CD4-positive, alpha-beta T cell treated with Interleukin-6 at 100 ng/mL for 8 hours (primary cell): ENCODE data around the gene RYR2.
A peak's percentile ranks its signal among the peaks of the same experiment; 100 is the strongest.
"Not testable (repeated sequence)": the region's sequence is repeated elsewhere in the genome, so short reads cannot be mapped to it uniquely, and the experiment has no call there.

Experiments
- DNase-seq: peaks from one replicate; pipeline ENCODE4 v3.0.0-alpha.2; 2020; ENCODE audit warnings: mixed read lengths, low spot score

RYR2 gene

DNA sequence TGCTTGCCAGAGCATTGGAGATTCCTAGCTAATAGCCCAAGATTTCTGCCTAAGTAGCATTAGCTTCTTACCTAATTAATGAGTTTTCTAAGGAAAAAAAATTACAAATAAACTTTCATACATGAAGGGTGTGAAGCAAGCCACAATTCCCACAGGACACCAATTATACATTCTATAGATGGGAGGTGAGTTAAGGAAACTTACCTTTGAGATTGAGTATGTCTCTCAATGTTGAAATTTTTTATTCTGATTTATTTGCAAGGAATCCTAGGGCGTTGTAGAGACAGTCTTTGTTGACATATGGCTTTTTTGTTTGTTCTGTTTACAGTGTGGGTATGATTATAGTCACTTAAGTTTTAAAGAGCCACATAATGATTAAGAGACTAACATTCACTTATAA lies 313.0 kb downstream of the RYR2 start:
- DNase-seq, result no peak

DNA sequence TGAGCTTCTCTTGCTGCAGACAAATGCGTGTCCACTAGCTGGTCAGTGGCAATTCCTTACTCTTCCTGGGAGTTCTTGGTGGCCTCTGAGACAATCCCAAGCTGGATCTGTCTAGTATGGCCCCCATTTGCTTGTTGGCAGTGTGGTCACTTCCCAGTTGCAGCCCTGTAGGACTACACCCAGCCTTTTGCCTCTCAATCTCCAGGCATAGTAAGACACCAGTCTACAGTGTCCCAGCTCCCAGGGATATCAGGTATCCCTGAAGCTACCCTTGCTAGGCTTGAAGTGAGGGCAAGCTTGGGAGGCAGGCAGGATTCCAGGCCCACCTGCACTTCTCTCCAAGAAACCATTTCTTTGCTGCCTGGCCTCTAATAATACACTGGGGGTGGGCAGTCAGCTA lies 316.6 kb downstream of the RYR2 start:
- no peak for DNase-seq

DNA sequence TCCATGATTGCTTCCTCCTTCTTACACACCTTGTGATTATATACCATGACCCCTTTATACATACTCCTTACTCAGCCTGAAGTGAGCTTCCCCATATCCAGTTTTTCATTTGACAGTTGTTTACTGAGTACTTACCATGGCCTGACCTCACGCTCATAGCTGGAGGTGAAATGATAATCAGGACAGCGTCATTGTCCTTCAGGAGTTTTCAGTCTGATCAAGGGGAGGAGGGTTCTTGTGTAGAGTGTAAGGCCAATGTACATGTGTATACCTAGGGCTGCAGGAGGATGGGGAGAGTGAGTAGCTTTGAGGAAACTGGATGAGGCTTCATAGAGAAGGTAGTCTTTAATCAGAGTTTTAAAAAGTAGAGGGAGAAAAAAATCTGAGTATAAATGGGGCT lies 325.8 kb downstream of the RYR2 start:
- no peak for DNase-seq

DNA sequence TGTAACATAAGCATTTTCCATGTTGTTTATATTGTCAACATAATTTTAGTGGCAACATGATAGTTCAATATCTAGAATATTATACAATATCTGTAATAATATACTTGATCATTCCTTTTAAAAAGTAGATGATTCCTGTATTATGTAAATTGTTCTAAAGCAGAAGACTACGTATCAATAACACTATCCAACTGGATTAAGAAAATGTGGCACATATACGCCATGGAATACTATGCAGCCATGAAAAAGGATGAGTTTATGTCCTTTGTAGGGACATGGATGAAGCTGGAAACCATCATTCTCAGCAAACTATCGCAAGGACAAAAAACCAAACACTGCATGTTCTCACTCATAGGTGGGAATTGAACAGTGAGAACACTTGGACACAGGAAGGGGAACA lies 329.5 kb downstream of the RYR2 start:
- not testable (repeated sequence) for DNase-seq

DNA sequence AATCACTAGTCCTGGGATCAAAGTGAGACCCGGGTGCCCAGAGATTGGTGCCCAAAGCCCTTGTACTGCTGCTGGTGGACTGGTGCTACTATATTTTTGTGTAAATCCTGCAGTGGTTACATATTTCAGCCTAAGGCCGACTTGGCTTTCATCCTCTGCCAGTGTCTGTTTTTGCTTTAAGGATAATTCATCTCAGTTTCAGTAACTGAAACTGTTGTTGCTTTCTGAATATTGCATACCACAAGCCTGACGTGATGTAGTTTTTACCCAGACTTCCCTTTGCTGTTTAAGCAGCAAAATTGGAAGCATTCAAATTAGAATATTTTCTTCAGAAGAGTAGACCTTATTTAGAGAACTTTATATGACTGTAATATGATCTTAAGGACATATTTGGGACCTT lies 341.8 kb downstream of the RYR2 start:
- DNase-seq, result no peak

DNA sequence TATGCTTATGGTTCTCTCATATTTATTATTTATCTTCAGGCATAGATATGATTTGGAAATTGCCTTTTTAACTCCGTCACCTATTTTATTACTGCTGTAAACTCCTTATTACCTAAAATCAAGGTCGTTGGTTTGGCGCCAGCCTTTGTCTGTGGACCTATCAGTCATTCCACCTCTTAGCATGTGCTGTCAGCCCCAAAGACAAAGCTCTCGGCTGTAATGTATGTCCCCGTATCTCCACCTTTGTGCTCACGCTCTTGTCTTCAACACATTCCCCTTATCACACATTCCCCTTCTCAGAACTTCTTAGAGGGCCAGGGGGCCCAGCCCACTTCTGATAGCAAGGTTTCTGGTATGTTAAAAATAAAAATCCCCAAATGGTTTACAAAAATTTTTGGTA lies 342.2 kb downstream of the RYR2 start:
- no peak for DNase-seq

DNA sequence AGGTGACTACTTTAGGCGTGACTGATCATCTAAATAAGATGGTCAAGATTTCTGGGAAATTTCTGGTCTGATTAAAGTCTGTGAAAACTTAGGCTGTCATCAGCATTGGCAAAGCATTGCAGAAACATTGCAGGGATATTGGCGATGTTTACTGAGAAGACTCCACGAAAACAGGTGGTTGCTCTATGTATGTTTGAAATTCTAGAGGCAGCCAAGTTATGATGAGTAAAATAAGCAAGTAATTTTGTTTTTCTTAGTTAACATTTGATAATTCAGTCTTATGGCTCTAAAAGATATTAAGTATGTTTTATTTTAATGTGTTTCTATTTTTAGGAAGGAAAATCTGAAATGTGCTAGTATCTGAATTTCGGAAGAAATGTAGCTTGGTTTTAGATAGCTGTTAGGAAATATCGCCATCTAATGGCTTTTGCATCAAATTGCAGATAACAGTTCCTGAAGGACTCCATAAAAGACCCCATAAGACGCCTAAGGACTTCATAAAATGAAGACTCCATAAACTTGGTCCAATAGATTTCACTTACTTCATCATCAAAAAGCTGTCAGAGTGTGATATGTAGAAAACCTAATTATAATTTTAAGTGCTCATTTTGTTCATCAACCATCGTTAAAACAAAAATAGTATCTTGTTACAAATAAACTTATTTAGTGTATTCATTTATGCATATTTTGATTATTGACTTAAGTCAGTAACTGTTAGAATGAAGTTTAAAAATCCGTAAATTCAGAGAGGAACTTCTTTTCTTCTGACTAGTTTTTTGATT lies 344.6 kb downstream of the RYR2 start:
- no peak for DNase-seq

DNA sequence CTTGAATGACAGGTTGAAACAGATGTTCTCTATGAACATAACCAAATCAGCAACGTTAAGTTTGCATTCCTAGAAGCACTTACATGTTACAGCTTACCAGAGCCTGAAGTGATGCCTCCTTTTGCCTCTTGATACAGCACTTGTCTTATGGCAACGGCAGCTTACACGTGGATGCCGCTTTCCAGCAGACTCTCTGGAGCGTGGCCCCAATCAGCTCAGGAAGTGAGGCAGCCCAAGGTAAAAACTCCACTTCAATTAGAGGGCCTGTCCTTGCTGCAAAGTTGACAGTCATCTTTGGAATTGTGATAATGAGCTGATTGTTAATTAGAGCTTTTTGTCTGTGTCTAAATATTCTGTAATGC lies 345.1 kb downstream of the RYR2 start:
- DNase-seq, result no peak

DNA sequence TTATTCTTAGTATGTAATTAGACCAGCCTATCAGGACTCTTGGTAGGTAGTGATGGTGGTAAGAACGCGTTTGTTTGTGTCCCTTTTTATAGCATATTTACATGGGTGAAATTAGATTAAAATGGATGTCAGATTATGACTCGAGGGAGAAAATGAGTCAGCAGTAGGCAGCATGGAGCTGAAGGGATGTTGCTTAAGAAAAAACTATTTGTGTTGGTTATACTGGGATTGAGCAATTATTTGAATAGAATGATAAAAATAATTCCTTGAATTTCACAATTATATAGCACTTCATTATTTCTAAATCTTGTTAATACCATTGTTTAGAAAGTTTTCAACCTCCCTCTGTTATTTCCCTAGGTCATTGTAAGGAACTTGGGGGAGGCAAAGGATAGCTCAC lies 348.8 kb downstream of the RYR2 start:
- DNase-seq, result no peak

DNA sequence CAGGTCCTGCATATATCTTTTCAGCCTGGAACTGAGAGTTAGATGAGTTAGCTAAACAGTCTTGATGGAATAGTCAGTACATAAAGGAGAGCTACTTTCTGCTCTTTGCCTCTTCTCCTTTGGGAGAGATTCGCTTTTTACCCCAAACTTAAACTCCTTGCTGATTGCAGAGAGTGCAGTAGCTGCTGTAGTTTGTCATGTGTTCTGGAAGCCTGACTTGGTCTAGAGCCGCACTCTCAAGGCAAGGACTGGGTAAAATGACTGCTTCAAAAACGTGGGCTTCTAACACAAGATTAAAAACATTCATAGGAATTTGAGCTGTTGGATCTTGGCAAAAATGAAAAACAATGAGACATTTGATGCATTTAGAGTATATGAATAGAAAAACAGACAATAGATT lies 351.6 kb downstream of the RYR2 start:
- DNase-seq, result no peak

DNA sequence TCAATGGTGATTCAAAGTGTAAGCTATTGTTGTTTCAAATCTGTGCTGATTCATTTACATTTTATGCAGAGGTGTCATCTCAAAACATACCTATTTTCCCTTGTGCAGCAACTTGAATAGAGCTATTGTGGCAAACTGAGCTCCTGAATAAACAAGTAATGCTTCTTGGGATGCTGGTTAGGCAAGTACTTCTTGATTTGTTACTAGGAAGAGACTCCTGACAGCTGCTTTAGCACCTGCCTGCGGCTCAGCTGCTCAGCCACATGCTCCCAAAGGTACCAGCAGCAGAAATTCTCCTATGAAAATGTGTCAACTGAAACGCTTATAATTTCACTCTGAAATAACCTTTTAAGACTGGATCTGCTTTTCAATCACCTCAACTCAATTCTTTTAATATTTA lies 352.3 kb downstream of the RYR2 start:
- DNase-seq, result no peak

DNA sequence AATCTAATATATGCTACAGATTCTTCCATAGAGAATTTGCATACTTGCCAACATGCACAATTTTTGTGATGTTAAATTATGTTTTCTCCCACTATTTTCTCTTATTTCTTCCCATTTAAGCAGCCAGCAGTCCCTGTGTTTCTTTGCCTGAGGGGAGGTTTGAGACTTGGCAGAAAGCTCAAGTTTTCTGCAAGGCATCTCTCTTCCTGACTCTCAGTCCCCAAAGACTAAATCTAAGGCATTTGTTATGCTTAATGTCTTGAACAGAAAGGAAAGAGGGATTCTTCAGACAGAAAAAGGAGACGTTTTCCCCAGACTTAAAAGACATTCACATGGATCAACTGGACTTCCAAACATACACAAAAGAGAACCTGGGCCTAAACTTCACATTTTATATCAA lies 354.4 kb downstream of the RYR2 start:
- DNase-seq, result no peak

DNA sequence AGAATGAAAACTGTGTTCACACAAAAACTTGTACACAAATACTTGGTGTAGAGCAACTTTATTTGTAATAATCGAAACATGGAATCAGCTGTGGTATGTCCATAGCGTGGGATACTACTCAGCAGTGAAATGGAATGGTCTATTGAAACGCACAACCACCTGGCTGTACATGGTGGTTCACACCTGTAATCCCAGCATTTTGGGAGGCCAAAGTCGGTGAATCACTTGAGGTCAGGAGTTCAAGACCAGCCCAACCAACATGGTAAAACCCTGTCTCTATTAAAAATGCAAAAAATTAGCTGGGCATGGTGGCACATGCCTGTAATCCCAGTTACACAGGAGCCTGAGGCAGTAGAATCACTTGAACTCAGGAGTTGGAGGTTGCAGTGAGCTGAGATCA lies 356.8 kb downstream of the RYR2 start:
- DNase-seq, result no peak

DNA sequence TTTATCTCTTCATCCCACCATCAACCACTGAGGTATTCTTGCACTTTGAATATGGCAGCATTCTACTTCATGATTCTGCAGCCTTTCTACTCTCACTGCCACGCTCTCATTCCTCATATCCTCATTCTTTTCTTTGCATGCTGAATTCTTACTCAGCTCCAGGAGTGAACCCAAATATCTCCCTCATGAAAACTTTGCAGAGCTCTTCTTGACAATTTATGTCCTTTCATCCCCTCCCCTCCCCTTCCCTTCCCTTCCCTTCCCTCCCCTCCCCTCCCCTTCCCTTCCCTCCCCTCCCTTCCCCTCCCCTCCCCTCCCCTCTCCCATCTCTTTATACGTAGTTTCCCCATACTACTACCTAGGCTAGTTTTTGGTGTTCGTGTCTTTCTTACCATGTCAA lies 363.9 kb downstream of the RYR2 start:
- DNase-seq, result no peak

DNA sequence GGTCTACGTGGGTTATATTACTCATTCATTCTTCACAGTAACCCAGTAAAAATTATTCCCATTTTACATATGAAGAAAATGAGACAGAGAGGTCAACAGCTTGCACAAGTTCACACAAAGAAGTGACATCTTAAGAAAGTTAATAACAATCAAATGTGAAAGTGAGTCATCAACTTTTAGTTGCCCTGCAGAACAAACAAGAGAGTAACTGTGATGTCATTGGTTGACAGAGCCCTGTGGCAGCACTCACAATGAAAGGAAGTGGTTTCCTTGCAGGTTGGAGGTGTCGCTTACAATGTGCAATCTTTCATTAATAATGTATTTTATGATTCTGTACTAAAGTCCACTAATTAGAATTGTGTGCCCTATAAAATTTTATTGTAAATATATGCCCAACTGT lies 369.6 kb downstream of the RYR2 start:
- DNase-seq, result peak; percentile 6

DNA sequence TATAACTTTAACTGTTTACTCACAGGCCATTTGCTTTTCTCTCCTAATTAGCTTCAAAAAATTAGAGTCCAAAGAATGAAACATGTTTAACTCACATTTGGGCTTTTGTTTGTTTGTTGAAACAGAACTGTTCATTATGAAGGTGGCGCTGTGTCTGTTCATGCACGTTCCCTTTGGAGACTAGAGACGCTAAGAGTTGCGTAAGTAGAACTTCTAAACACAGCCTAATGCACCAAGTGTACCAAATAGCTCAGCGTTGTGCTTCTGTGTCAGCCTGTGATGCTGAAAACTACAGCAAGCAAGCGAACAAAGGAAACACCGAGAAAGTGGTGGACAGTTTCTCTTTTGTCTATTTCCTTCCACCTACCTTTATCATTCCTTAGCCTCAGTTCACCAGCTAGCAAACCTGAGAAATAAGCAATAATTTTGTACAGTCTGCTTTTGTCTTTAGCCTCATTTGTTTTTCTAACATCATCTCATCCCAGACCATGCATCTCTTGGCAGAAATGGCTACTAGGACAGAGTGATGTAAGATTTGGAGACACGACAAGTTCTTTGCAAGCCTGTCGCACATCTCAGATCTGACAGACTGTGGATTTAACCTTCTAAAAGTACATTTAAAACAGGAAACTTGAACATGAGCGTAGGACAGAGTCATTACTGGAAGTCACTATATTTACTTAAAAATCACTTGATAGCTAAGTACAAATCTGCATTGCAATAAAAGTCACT lies 375.1 kb downstream of the RYR2 start:
- no peak for DNase-seq

DNA sequence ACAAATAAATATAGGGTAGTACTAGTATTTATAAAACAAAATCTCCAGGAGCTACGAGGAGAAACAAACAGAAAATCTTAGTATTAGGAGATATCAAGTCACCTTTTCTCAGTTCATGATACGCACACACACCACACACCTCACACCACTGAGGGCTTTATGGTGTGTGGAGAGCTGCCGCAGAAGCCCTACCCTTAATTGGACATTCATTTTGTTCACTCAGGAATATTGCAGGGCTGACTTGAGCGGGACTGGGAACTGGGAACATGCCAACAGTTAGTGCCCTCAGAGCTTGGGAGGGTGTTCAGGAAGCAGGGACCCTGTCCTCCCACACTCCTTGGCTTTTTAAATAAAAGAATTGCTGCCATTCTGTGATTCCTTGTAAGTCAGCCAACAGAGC lies 386.8 kb downstream of the RYR2 start:
- no peak for DNase-seq

DNA sequence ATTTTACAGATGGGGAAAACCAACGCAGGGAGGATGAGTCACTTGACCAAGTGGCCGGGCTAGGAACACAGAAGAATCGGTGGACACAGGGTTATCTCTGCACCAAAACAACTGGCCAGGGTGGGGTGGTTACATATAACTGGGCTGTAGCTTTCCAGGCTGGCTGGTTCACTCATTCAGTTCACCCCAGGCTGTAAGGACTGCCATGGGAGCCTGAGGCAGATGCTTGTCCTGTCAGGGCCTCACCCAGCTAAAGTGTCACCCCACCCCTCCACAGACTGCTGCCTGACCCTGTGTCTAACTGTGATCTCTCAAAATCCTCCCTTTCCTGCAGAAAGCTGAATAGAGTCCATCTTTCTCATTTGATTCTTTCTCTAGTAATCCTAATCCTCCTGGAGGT lies 387.3 kb downstream of the RYR2 start:
- no peak for DNase-seq

DNA sequence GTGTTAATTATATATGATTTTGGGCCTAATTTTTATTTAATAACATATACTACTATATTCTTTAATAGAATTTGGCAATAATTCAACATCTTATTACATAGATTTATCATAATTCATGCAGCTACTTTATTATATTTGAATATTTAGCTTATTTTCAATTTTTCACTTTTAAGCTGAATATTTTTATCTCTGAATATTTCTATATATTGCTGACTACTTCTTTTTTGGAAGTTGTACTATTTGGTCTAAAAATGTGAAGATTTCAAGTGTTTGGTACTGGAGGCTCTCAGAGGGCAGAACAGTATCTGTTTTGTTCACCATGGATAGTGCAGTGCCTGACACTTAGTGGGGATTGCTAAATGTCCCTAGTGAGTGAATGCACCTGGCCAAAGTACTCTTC lies 389.5 kb downstream of the RYR2 start:
- no peak for DNase-seq

DNA sequence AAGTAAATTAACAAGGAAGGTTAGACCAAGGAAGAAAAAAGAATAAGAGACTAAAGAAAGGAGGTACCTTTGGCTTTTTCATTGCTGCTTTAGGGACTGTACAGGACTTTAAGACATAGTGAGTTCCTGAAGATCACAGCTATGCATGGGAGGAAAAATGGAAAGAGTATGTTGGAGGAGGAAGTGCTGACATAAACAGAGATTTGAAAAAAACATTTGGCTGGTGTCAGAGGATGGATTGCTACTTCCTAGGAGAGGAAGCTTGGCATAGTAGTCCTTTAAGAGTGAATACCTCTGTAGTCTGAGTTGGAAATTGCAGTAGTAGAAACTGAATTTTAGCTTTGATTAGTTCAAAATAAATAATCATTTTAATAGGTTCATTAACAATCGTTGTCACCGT lies 398.4 kb downstream of the RYR2 start:
- no peak for DNase-seq

DNA sequence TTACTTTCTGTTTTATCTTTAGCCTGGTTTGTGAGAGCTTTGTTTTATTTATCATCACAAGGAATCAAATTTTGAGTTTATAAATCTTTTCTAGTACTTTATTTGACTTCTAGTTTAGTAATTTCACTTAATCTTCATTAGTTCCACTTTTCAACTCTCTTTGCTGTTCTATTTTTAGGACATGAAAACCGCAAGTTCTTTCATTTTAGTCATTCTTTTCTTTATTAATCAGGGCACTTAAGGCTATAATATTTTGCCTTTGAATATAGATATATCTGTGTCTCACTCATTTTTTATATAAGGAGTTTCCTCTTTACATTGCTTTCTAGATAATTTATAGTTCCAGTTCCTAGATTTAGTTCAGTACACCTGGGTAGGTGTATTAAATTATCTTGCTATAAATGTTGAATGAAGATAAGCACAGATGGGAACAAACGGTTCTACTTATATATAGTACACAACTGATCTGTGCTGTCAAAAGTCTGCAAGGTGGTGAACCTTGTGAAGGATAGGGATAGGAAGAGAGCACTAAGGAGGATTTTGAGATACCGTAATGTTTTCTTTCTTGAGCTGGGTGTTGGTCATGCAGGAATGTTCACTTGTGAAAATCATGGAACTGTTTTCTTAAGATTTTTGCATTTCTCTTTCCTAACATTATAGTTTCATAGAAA lies 402.3 kb downstream of the RYR2 start:
- no peak for DNase-seq

DNA sequence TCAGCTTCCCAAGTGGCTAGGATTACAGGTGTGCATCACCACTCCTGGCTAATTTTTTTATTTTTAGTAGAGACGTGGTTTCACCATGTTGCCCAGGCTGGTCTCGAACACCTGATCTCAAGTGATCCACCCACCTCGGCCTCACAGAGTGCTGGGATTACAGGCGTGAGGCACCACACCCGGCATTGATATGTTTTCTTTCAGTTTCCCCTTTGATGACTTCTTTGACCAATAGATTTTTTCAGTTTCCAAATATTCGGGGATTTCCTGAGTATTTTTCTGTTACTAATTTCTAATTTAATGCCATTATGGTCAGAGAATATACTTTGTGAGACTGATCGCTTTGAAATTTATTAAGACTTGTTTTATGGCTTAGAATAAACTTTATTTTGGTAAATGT lies 406.1 kb downstream of the RYR2 start:
- DNase-seq, result no peak

DNA sequence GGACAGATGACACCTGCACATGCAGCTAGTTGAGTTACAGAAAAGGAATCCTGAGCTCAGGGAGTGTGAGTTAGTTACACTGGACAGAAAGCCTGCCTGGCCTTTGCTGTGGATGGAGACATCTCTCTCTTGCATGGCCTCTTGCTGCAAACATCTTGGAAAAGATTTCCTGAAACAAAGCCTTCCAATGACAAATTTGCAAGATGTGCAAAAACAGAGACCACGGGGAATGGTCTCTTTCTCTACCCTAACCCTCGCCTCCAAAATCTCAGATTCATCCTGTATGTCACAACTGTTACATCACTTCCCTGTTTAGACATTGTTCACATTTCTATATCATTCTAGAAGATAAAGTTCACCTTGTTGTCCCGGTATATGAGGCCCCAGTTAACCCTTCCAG lies 415.6 kb downstream of the RYR2 start:
- DNase-seq, result no peak
